GM18499 (cell line): ENCODE measurements around the gene PLAU.
"Not testable (repeated sequence)": the region's sequence is repeated elsewhere in the genome, so short reads cannot be mapped to it uniquely, and the experiment has no call there.

Experiments
- ATAC-seq: cut with Tn5 transposase; IDR thresholded peaks from one replicate; pipeline ENCODE4 v1.9.1; 2021; ENCODE audit warnings: moderate number of reproducible peaks; ENCODE audit not compliant: insufficient read depth, unreplicated experiment

The PLAU gene

GRCh38 chr10:73876157-73876556 is 34.8 kb upstream of the PLAU start:
- no peak for ATAC-seq

GRCh38 chr10:73876566-73876965 is 34.4 kb upstream of the PLAU start:
- ATAC-seq, result no peak

GRCh38 chr10:73876971-73877370 is 34.0 kb upstream of the PLAU start:
- no peak for ATAC-seq

GRCh38 chr10:73877533-73878160 is 33.3 kb upstream of the PLAU start:
- no peak for ATAC-seq

GRCh38 chr10:73878365-73878764 is 32.6 kb upstream of the PLAU start:
- no peak for ATAC-seq

- ATAC-seq, result no peak
These were observed 31.4 kb upstream of the PLAU start for GRCh38 chr10:73879296-73880173.

GRCh38 chr10:73881221-73881919 is 29.6 kb upstream of the PLAU start:
- ATAC-seq, result no peak

- ATAC-seq, result no peak
These were observed 26.9 kb upstream of the PLAU start for GRCh38 chr10:73884017-73884416.

GRCh38 chr10:73886085-73886529 is 24.8 kb upstream of the PLAU start:
- no peak for ATAC-seq

GRCh38 chr10:73886661-73887293 is 24.2 kb upstream of the PLAU start:
- no peak for ATAC-seq

GRCh38 chr10:73887294-73888039 is 23.5 kb upstream of the PLAU start:
- no peak for ATAC-seq

GRCh38 chr10:73888514-73888913 is 22.4 kb upstream of the PLAU start:
- ATAC-seq, result no peak

- ATAC-seq, result no peak
These were observed 21.9 kb upstream of the PLAU start for GRCh38 chr10:73889014-73889413.

GRCh38 chr10:73889416-73889815 is 21.5 kb upstream of the PLAU start:
- not testable (repeated sequence) for ATAC-seq

GRCh38 chr10:73890261-73890660 is 20.7 kb upstream of the PLAU start:
- ATAC-seq, result no peak

GRCh38 chr10:73890830-73891229 is 20.1 kb upstream of the PLAU start:
- ATAC-seq, result not testable (repeated sequence)

- no peak for ATAC-seq
These were observed 19.4 kb upstream of the PLAU start for GRCh38 chr10:73891540-73891939.

GRCh38 chr10:73892310-73893030 is 18.5 kb upstream of the PLAU start:
- ATAC-seq, result no peak

GRCh38 chr10:73893426-73893825 is 17.5 kb upstream of the PLAU start:
- no peak for ATAC-seq
